ENCODE results near the gene SEPTIN10.

The SEPTIN10 gene

DNA sequence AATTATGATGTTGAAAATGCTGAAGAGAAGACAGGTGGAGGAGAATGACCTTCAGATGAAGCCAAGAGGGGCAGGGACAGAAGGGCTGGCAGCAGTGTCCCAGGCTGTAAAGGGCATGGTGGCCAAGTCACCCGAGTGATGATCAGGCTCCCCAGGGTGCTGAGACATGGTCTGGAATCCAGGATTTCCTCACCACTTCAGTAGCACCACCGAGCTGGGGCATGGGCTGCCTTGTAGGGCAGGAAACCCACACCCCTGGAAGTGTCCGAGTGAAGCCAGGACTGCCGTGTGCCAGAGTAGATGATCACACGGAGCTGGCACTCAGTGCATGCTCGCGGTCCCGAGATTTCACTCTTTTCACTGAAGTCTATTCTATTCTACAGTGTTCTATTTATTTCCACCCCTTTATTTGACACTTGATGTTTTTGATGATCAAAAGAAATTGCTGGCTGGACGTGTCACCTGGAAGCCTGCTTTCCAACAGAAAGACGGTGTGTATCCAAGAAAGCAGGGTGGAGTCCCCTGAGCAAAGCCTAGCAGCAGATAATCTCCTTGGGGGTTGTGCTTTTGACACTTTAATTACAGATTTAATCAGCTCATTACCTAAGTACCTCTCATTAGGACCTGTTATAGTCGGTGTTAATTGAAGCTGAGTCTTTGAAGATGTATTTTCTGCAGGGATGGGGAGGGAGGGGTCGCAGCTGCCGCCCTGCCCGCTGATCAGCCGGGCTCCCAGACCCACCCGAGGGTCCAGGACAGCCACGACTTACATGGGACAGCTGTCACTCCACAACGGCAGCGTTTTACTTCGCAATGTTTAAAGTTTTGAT, 92.3 kb downstream of the SEPTIN10 start:
- DNase-seq = no peak

DNA sequence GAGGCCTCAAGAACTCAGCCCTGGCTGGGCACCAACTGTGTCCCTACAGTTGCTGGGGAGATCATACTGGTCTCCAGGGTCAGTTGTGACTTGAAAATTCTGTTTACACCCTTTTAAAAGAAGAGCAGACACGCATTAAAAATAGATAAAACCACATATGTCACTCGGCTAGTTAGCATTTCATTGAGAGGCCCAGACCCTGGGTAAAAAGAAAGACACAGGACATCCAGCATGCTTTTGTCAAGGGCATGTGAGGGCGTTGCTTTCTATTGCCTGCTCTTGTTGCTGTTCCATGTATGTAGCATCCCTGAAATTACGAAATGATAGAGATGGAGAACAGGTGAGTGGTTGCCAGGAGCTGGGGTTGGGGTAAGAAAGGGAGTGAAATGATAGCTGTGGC, 94.3 kb downstream of the SEPTIN10 start:
- DNase-seq = no peak

DNA sequence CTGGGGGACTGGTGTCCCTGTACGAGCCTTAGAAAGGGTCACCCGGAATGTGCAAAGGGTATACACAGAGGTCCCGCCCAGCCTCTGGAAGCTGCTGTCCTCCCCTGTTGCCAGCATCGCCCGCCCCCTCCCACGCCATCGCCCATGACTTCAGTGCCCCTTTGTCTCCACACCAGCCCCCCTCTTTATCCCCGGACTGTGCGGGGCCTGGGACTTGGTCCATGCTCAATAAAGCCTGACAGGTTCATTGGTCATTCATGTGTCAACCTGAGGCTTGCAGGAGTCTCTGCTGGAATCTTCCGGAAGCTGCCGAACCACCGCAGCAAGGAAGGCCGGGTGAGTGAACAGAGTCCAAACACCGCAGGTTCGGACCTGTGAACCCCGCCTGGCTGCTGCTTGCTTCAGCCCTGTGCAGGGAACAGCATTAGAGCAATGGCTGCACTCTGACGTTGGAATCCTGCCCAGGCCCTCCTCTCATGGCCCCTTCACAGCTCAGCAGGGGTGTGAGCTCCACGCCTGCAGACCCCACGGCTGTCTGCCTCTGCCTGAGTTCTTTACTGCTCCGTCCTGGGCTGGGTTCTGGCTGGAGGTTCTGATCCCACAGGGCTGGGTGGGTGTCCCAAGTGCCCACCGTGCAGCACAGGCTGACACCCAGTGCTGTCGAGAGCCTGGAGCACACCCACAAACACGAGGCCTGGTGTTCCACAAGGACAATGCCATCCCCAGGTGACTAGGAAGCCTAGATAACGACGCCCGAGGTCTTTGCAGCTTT, 96.5 kb downstream of the SEPTIN10 start:
- no peak for DNase-seq

DNA sequence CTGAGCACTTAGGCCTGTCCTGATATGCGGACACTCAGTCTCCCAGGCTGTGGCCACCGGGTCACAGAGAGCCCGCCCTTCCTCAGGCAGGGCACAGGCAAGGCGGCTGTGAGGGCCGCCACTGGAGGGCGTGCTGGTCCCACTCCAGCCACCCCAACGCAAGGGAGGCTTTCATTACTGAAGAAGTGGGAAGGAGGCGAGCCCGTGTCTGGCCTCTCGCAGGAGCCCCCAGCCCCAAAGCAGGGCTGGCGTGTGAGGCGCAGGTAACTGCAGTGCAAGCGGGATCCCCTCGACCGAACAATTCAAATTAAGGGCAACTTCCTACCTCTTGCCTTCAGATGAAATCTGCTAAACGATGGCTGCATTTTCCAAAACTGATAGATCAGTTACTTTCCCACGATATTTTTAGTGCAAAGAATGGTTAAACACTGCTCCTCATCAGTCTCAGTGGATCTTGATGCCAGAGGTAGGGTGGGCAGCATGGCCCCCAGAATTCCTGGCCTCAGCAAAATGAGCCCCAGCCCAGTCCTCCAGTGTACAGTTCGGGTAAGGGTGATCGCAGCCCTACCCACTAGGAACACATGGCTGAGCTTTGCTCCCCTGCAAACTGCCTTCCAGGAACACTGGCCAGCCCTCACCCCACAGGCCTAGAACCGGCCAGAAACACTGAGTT, 97.2 kb downstream of the SEPTIN10 start:
- DNase-seq = peak; percentile 32 to 55

DNA sequence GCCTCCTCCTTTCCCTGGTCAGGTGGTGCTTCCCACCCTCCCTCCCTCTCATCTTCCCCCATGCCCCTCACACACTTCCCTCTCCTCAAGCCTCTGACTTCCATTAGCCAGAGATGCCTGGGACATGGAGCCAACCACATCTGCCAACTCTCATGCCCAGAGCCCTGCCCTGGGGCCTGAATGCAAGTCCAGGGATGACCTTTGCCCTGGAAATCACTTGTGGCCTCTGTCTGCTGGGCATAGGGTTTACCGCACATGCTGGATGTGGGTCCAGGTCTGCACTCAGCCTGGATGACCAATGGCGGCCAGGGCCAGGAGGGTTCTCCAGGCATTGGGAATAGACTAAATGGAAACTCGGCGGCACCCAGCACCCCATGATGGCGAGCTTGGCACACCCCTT, 98.9 kb downstream of the SEPTIN10 start:
- DNase-seq = no peak

DNA sequence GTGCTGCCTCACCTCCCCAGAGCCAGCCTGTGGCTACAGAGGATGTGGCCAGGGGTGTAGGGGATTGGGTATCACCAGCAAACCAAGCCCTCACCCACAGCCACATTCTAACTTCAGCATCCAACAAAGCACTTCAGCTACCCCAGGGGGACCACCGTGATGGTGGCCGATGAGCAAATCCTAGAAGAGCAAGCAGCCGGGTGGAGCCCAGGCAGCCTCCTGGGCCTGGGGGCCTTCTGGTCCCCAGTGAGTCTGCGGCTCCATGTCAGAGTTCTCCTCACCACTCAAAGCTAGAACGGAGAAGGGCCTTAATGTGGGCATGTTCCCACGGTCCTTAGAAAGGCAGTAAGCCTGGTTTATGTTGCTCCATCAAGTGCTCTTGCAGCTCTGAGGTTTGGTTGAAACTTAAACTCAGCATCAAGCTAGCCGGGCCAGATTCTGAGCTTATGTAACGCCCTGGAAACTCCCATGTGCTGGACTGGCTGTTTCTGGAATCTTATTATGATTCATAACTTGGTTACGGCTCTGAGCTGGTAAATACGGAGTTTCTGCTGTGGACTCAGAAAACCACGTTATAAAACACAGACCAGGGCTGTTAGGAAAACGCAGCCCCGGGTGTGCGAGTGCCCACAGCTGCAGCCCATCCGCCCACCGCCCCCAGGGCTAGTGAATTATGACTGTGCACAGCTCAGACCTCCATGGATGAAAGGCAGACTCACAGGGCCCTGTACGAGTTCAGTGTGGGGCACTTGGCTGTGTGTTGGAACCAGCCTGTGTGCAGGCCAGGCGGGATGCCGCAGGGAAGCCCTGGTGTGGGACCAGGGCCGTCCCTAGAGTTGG, 99.8 kb downstream of the SEPTIN10 start:
- DNase-seq = no peak

DNA sequence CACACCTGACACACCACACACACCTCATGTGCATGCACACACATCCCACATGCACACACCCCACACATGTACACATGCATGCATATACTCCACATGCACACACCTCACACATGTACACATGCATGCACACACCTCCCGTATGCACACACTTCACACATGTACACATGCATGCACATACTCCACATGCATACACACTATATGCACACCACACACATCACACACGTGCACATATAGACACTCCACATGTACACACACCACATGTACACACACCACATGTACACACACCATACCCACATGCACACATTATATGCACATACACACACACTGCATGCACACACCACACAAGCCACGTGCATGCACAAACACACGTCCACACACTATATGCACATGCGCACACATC, 100.5 kb downstream of the SEPTIN10 start:
- DNase-seq = no peak

DNA sequence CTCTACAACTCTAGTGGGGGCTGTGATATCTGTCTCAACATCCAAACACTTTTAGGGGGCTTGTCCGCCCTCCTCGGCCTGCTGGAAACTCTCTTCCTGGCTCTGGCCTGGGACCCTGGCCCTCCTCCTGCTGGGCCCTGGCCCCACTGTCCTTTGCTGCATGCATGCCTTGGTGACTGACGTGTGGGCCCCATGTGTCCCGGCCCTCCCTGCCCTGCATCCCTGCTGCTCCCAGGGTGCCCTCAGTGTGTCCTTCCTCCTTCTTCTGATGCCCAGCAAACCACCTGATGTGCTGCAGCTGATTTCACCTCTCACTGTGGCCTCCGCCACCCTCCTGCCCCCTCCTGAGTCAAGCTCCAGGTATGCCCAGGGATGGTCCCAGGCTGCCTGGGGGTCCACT, 101.7 kb downstream of the SEPTIN10 start:
- DNase-seq = no peak

DNA sequence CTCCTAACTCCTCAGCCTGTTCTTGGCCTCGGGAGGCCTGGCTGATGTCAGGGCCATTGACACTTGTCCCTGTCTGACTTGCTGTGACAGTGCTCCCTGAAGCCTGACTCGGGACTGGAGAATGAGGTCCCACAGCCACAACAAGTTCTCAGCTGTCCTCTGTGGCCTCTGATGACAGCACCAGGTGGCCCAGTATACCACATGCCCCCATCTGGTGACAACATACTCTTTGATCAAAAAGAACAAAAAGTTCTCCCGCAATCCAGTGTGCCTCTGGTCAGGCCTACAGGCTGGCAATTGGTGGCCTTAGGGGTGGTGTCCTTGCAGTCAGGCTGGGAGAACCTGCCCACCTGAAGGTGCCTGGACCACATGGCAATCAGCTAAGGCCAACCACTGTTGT, 102.6 kb downstream of the SEPTIN10 start:
- DNase-seq = no peak

DNA sequence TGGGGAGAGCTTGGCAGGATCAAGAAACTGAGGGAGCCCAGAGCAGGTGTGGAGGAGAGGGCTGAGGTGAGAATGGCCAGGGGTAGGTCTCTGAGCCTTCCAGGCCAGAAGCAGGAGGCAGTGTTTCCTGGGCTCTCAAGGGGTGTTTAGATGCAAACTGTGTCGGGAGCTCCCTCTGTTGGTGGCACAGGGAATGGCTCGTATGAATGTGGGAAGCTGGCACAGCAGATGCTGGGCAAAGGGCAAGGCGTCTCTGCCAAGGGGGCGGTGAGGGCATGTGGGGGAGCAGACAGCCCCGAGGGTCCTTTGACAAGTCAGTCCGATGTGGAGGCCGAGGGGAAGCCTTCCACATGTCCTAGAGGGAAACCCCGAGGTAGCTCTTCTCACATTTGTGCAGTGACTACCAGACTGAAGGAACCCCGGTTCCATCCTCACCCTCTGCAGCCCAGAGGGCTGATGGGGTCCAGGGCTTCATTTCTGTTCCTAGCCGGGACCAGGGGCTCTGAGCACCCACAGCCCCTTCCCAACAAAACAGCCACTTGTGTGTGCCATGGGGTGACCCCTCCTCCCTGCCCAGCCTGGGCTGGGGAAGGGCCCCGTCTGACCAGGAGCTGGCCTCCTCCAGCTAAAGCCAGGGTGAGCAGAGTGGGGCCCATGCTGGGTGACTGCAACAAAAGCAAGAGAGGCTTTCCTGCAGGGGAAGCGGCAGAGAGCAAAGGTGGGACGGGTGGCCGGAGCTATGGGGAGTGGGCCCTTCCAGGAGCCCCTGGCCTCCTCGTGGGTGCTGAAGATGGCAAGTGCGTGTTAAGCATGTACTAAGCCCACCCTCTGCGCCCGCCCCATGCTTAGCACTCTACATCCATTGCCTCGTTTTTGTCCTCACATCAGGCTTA, 103.4 kb downstream of the SEPTIN10 start:
- peak; percentile 73 to 82 for DNase-seq

DNA sequence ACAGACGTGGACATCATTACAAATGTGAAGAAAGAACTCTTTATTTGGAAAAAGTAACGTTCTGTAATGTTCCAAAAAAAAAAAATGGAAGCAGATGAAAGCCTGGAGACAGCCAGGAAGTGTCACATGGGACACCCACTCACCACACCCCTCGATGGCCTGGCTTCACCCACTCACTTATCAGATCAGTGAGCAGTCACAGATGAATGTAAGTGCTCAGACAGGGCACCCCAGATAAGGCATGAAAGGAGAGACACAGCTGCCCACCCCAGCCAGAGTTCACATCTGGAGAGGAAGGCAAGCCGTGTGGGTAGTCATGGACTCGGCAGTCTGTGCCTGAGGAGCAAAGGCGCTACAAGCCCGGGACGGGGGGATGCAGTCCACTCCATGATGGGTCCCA, 105.2 kb downstream of the SEPTIN10 start:
- no peak for DNase-seq

DNA sequence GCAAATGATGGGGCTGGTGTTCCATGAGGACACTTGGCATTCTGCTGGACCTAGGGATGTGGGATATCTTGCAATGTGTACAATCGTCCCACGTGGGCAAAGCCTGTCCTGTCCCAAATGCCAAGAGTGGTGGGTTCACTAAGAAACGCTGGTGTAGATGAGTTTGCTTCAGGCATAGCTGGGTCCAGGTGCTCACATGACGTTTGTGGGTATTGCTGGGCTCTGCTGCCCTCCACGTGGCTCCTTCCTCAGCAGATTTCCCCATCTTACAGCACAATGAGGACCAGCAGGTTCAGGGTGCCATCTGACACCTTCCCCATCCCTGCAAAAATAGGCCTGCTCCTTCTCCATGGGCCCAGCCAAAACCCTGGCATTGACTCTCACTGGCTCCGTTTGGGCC, 105.9 kb downstream of the SEPTIN10 start:
- no peak for DNase-seq

DNA sequence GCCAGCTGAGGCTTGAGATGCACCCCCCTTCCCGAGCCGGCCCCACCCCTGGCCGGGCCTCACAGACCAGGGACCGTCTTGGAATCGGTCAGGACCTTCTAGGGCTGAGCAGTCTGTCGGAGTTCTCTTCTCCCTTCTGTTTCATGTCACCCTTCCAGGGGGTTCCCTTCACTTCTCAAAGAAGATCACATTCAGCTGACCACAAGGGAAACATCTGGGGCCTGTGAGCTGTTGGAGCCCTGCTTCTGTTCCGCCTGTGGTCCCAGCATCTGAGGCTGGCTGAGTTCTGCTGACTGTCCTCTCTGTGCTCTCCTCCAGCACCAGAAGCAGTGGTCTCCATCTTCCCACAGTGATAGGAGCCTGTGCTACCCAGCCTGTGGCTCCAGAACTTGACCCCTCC, 106.5 kb downstream of the SEPTIN10 start:
- DNase-seq = peak; percentile 95 to 96

DNA sequence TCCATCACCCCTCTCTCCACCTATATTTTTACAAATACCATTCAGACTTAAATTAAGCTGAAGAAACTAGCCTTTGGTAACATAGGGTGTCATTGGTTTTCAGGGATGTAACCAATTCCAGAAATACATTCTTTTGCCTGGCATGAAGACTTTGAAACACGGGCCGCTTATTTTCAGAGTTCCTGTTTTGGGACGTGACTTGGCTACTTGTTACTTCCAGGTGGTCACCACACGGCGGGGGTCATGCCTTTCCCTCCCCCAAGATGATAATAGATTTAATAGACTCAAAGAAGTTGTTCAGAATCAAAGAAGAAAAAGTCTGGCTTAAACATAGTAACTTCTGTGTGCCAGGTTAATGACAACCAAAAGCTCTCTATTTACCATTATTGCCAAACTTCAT, 110.6 kb downstream of the SEPTIN10 start:
- DNase-seq = no peak

DNA sequence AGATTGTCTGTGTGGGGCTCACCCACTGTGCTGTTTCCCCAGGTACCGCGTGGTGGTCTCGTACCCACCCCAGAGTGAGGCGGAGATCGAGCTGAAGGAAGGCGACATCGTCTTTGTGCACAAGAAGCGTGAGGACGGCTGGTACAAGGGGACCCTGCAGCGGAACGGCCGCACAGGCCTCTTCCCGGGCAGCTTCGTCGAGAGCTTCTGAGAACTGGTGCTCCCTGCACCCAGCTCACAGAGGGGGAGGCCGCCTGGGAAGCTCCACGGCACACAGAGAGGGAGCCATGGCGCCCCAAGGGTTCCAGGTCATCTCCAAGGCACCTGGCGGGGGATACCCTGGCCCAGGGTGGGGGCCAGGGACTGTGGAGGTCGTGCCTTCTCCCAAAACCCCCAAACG, 112.3 kb downstream of the SEPTIN10 start:
- DNase-seq = no peak

DNA sequence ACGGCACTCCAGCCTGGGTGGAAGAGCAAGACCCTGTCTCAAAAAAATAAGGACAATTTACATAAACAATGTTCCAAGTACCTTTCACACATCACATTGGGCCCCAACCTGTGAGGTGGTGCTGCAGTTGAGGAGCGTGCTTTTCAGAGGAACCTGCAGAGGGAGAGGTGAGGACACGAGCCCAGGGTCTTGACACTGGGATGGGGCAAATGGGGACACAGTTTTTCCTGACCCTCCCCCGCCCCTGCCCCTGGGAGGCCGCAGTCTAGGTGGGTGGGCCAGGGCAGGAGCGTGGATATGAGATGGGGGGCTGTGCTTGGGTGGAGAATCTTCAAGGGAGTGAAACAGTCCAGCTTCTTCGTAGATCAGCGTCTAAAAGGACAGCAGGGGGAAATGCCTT, 112.9 kb downstream of the SEPTIN10 start:
- no peak for DNase-seq

DNA sequence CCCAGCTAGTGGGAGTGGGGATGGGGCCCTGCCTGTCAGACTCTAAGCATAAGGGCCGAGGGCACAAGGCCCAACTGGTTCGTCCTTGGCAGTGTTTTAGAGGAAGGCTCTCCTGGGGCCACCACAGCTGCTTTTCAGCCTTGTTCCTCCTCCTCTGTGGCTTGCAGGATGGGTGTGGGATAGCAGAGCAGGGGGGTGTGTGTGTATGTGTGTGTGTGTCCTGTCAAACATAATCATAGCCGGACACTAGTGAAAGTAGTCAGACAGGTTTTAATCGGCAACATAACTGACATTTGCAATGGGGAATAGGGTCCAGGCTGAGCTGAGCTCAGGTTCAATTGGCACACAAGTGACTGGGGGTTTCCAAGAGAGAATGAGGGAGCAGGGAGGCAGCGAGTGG, 114.2 kb downstream of the SEPTIN10 start:
- peak in 1 of 2 experiments; percentile 20 for DNase-seq

DNA sequence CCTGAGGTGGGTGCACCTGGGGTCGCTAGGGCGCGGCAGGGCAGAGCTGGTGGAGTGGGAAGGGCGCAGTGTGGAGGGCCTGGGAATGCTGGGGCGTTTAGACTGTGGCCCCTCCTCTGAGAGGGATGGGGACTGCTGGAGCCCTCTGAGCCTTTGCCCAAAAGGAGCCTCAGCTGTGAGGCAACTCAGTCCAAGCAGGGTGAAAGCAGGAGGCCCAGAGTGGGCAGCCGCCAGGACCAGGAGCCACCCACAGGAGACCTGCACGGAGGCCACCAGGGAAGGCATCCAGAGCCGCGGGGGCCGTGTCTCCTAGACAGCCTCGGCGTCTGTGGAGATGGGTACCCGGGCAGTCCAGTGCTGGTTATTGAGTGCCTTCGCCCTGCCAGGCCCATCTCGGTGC, 114.9 kb downstream of the SEPTIN10 start:
- DNase-seq = no peak

DNA sequence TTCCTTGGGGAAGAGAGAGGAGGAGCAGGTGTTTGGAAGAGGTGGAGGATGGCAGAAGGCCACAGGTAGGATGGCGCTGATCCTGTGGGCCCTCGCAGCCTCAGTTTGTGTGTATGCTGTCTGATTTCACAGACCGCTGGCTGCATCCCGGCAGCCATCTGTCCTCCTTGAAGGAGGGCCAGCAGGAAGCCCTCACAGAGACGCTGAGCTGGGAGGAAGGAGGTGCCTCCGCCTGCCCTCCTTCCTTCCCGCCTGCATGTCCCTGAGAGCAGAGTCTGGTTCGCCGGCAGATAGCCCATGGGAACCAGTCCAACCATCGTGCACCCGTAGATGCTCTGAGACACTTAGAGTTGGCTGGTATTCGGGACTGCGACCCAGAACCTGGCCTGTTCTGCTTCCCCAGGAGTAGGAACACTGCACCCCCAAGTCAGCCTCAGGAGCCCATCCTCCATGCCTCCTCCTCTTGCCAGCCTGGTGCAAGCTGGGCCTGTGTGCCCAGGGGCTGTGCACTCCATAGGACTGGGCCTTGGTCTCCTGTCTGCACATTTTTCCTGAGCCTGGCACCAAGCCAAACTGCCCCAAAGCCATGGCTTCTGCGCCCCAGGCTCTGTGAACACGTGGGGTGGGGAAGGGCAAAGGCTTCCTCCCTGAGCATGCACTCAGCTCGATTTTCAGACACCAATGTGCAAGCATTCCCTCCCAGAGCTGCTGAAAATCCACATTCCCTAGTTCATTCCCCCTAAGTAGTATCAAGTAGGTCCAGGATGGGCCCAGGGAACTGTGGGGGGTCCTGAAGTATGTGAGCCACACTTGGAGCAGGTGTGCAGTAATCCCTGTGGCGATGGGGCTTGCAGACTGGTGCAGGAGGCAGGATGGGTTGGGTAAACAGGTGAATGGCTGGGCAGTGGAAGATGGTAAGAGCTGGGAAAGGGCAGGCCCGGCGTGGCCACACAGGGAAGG, 115.6 kb downstream of the SEPTIN10 start:
- peak in 1 of 2 experiments; percentile 10 for DNase-seq

DNA sequence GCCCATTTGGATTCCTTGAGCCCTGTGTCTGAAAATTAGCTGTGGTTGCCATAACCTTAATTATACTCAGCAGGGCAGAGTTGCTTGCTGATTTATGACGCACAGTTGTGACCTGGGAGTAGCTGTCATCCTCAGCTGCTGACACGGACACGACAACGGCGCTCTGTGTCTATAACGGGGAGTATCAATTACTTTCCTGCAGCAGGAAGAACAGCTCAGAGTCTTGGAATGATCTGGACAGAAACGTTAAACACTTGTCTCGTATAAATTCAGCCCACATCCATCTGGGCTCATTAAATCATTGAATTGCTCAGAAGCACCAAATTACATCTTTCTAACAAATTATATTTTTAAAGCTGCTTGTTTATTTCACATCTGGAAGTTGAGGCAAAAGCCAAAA, 116.3 kb downstream of the SEPTIN10 start:
- DNase-seq = no peak

DNA sequence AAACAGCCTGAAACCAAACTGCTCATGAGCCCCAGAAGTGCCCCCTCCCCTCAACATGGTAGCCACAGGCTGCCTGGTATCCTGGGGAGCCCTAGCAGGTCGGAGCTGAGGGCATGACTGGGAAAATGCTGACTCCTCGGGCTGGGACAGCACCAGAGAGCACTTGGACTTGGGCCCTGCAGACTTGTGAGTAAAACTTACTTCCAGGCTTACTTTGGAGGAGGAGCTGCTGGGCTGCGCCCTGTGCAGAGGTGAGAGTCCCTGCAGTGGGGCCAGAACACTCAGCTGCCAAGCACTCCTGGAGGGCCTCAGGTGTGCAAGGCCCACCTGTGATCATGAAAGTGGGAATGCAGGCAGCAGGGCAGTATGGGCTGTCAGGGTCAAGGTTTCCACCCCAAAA, 119.4 kb downstream of the SEPTIN10 start:
- DNase-seq = no peak

All from Kasumi-1 (cell line).